Peyer's patch (tissue), 4 donors: ENCODE measurements around the gene MEF2D.

Source experiments
- POLR2A ChIP-seq, 2 donors: fragments of 450-650 bp; IDR thresholded peaks; one replicate each; pipeline ENCODE4 v1.5.1; 2017; ENCODE audit warnings: antibody characterized with exemption in 2 of 2, mild to moderate bottlenecking in 2 of 2, moderate library complexity in 2 of 2
- TF ChIP-seq, protein P1 (sequence below), 6 experiments: fragments of 450-650 bp in 4 of 6; fragments of 200-600 bp in 2 of 6; sonication (generic) in 1 of 6; IDR thresholded peaks; one replicate each; pipeline ENCODE4 v1.5.1; 2017 to 2019; ENCODE audit warnings: antibody characterized with exemption in 6 of 6, mild to moderate bottlenecking in 3 of 6, moderate library complexity in 1 of 6

GRCh38 chr1:156511644-156512043 is 11.1 kb upstream of the MEF2D start:
- TF ChIP-seq, protein P1, sequence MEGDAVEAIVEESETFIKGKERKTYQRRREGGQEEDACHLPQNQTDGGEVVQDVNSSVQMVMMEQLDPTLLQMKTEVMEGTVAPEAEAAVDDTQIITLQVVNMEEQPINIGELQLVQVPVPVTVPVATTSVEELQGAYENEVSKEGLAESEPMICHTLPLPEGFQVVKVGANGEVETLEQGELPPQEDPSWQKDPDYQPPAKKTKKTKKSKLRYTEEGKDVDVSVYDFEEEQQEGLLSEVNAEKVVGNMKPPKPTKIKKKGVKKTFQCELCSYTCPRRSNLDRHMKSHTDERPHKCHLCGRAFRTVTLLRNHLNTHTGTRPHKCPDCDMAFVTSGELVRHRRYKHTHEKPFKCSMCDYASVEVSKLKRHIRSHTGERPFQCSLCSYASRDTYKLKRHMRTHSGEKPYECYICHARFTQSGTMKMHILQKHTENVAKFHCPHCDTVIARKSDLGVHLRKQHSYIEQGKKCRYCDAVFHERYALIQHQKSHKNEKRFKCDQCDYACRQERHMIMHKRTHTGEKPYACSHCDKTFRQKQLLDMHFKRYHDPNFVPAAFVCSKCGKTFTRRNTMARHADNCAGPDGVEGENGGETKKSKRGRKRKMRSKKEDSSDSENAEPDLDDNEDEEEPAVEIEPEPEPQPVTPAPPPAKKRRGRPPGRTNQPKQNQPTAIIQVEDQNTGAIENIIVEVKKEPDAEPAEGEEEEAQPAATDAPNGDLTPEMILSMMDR (IDR thresholded peaks at IDR 0.05), result no peak
- TF ChIP-seq POLR2A (IDR thresholded peaks at IDR 0.05), result no peak
